HCT116 (cell line): ENCODE data around the gene RBM33. TPM values are rescaled to one million over a fixed set of nuclear protein-coding genes. Genes with fewer than 3 reads are reported as not detected.

Experiments
- ATAC-seq: fragments of 200-7000 bp; cut with Tn5 transposase; 2 replicates; pipeline ENCODE4 v1.9.1; 2020; ENCODE audit warnings: mild to moderate bottlenecking, moderate library complexity
- BruUV-seq: library from RNA; stranded (reverse); fragments of 400-500 nt; replicated peaks from 2 replicates; lab custom pipeline; 2021; lab: Mats Ljungman, UMichigan
- CTCF ChIA-PET: fragments of 300-600 bp; sonication (Branson Sonifier 250); formaldehyde crosslinking; loops from one replicate; lab custom pipeline; 2021; ENCODE audit warnings: antibody characterized with exemption; lab: Charles Lee
- POLR2A ChIA-PET: fragments of 300-600, 350-600 bp; sonication (Branson Sonifier 250); formaldehyde crosslinking; loops from one replicate; lab custom pipeline; 2021; ENCODE audit warnings: antibody characterized with exemption; lab: Charles Lee
- RAD21 ChIA-PET, 2 experiments: fragments of 300-600 bp; sonication (Branson Sonifier 250); formaldehyde crosslinking; loops; one replicate each; lab custom pipeline; 2023; ENCODE audit warnings: low total read pairs in 2 of 2; ENCODE audit not compliant: uncharacterized antibody in 2 of 2, unreplicated experiment in 2 of 2, low non-redundant PET in 1 of 2; lab: Charles Lee
- DNase-seq: peaks from one replicate; pipeline ENCODE4 v3.0.0-alpha.2; 2010; ENCODE audit warnings: low read depth, low spot score
- H2AFZ ChIP-seq: fragments of 200-600 bp; shearing (Covaris generic), sonication (generic); 2 replicates; pipeline ENCODE4 v1.6.1; 2017; ENCODE audit warnings: low read depth, mixed run types, mixed read lengths, antibody characterized with exemption, low read length; ENCODE audit not compliant: poor library complexity, severe bottlenecking
- H3K27ac ChIP-seq: 2 replicates; pipeline ENCODE4 v1.5.1; 2012; ENCODE audit warnings: low read depth, low read length
- H3K27me3 ChIP-seq: fragments of 200-600 bp; sonication (generic); 2 replicates; pipeline ENCODE4 v1.6.1; 2016; ENCODE audit warnings: mixed run types, low read length, mixed read lengths; ENCODE audit not compliant: insufficient read depth
- H3K36me3 ChIP-seq, 2 experiments: fragments of 200-500 bp in 1 of 2; fragments of 200-600 bp in 1 of 2; sonication (Bioruptor generic) in 1 of 2; sonication (generic) in 1 of 2; 2 replicates each; pipeline versions ENCODE4 v1.5.1 to v1.6.1; 2014 to 2016; ENCODE audit warnings: low read length in 2 of 2, inconsistent platforms in 1 of 2, mixed read lengths in 1 of 2, mixed run types in 1 of 2; ENCODE audit not compliant: insufficient read depth in 2 of 2, control insufficient read depth in 1 of 2
- H3K4me1 ChIP-seq, 2 experiments: fragments of 200-600 bp in 1 of 2; sonication (generic) in 1 of 2; 2 replicates each; pipeline versions ENCODE4 v1.5.1 to v1.6.1; 2012 to 2017; ENCODE audit warnings: low read length in 2 of 2, inconsistent platforms in 1 of 2, mild to moderate bottlenecking in 1 of 2, mixed read lengths in 1 of 2, mixed run types in 1 of 2, moderate library complexity in 1 of 2; ENCODE audit not compliant: insufficient read depth in 2 of 2, control insufficient read depth in 1 of 2
- H3K4me2 ChIP-seq: fragments of 200-600 bp; sonication (generic); 2 replicates; pipeline ENCODE4 v1.6.1; 2017; ENCODE audit warnings: mixed run types, low read length, mixed read lengths
- H3K4me3 ChIP-seq, 2 experiments: fragments of 200-600 bp in 1 of 2; sonication (generic) in 1 of 2; replicated peaks in 1 of 2; 2 replicates each; pipeline ENCODE4 v1.5.1; 2011 to 2016; ENCODE audit warnings: low read length in 2 of 2, control low read depth in 1 of 2, low read depth in 1 of 2, mild to moderate bottlenecking in 1 of 2, mixed read lengths in 1 of 2, mixed run types in 1 of 2
- H3K79me2 ChIP-seq: fragments of 200-600 bp; sonication (generic); 2 replicates; pipeline ENCODE4 v1.6.1; 2017; ENCODE audit warnings: mild to moderate bottlenecking, mixed run types, low read length, moderate library complexity, mixed read lengths; ENCODE audit not compliant: insufficient read depth
- H3K9ac ChIP-seq: fragments of 200-600 bp; sonication (generic); 2 replicates; pipeline ENCODE4 v1.6.1; 2016; ENCODE audit warnings: low read length, mixed read lengths
- H3K9me2 ChIP-seq: fragments of 200-600 bp; sonication (generic), shearing (Covaris generic); 2 replicates; pipeline ENCODE4 v1.6.1; 2017; ENCODE audit warnings: mixed run types, mild to moderate bottlenecking, moderate library complexity; ENCODE audit not compliant: insufficient read depth
- H3K9me3 ChIP-seq, 2 experiments: fragments of 200-500 bp in 1 of 2; fragments of 200-600 bp in 1 of 2; sonication (Bioruptor generic) in 1 of 2; sonication (generic) in 1 of 2; 2 replicates each; pipeline ENCODE4 v1.6.1; 2014 to 2017; ENCODE audit warnings: low read length in 2 of 2, mixed read lengths in 2 of 2, inconsistent platforms in 1 of 2, low read depth in 1 of 2, mild to moderate bottlenecking in 1 of 2, mixed run types in 1 of 2, moderate library complexity in 1 of 2; ENCODE audit not compliant: control insufficient read depth in 1 of 2, insufficient read depth in 1 of 2
- H4K20me1 ChIP-seq: fragments of 200-600 bp; sonication (generic), shearing (Covaris generic); 2 replicates; pipeline ENCODE4 v1.6.1; 2017; ENCODE audit warnings: mixed run types, mild to moderate bottlenecking, moderate library complexity; ENCODE audit not compliant: insufficient read depth
- CBX3 ChIP-seq: IDR thresholded peaks from 2 replicates; pipeline ENCODE4 v1.6.1; 2012; ENCODE audit warnings: low read depth
- CEBPB ChIP-seq: IDR thresholded peaks from 2 replicates; pipeline ENCODE4 v1.6.1; 2012; ENCODE audit warnings: low read depth
- EGR1 ChIP-seq: IDR thresholded peaks from 2 replicates; pipeline ENCODE4 v1.6.1; 2012; ENCODE audit warnings: low read depth
- ELF1 ChIP-seq: IDR thresholded peaks from 2 replicates; pipeline ENCODE4 v1.6.1; 2012; ENCODE audit warnings: low read depth, borderline replicate concordance
- EZH2phosphoT487 ChIP-seq: fragments of 200-600 bp; IDR thresholded peaks from 2 replicates; pipeline ENCODE4 v1.6.1; 2018; ENCODE audit warnings: antibody characterized with exemption, borderline replicate concordance
- FOSL1 ChIP-seq: IDR thresholded peaks from 2 replicates; pipeline ENCODE4 v1.6.1; 2012; ENCODE audit warnings: low read depth
- JUND ChIP-seq: IDR thresholded peaks from 2 replicates; pipeline ENCODE4 v1.6.1; 2012
- SIN3A ChIP-seq: IDR thresholded peaks from 2 replicates; pipeline ENCODE4 v1.6.1; 2012; ENCODE audit warnings: low read depth
- SRF ChIP-seq: IDR thresholded peaks from 2 replicates; pipeline ENCODE4 v1.6.1; 2012; ENCODE audit warnings: low read depth
- TCF7L2 ChIP-seq: IDR thresholded peaks from 2 replicates; pipeline ENCODE4 v1.7.0; 2011; ENCODE audit warnings: borderline replicate concordance, inconsistent platforms; ENCODE audit not compliant: insufficient read depth, insufficient read length; ENCODE audit errors: extremely low read depth
- ZNF274 ChIP-seq: fragments of 200-500 bp; sonication (Bioruptor generic); IDR thresholded peaks from 2 replicates; pipeline ENCODE4 v1.6.1; 2014; ENCODE audit warnings: mild to moderate bottlenecking, low read depth, low read length, inconsistent platforms
- intact Hi-C: fragments of 100-400 bp; cut with micrococcal nuclease; formaldehyde crosslinking; loops from 2 replicates; pipeline ENCODE4 v1.10.0; 2022
- total RNA-seq: library from RNA; stranded (reverse); gene quantifications from one replicate; pipeline ENCODE4 v1.2.1, GENCODE V29; 2021; ENCODE audit not compliant: unreplicated experiment
- TF ChIP-seq, protein P1 (sequence below): IDR thresholded peaks from 2 replicates; pipeline ENCODE4 v1.6.1; 2012; ENCODE audit warnings: low read depth

The RBM33 gene
- total RNA-seq, 1 experiment from 2014 or later: 64.3 TPM

DNA sequence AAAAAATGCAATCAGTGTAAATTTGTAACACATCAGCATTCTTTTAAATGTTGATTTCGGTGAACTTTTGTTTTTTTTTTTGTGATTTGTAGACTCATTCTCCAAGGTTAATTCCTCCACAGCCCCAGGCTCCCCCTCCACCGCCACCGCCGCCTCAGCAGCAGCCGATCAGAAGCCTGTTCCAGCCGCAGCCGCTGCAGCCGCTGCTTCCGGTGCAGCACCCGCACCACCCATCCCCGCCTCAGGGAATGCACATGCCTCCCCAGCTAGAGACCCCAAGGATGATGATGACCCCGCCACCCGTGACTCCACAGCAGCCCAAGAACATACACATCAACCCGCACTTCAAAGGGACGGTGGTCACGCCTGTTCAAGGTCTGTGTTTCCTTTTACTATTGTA is 66.6 kb downstream of the RBM33 start:
- BruUV-seq: no TSS peak
- CTCF ChIA-PET: no interaction called here

DNA sequence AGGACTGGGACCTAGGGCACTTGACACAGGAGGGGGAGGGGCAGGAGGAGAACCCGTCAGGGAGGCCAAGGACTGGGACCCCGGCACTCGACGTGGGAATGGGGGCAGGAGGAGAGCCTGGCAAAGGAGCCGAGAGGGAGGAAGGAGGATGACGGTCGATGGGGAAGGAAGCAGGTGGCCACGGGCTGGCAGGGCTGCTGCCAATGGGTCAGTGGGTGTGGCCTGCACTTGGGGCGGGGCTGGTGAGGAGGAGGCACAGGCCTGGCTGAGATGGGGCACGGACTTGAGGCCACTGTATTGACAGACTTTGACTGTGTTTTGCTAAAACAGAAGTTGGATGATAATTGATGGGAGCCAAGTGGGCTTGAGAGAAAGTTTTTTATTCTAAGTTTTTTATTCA is 68.9 kb downstream of the RBM33 start:
- intact Hi-C loops: no loop called here
- Histone ChIP-seq H3K36me3 (peaks cover 3 to 20% of the 10 kb centered on the region in 2 experiments; a peak in 2 of 4 replicates), H3K27me3 (no peaks in the 10 kb centered on the region), H3K9ac (no peak overlapping the region), H3K9me2 (no peaks in the 10 kb centered on the region), H3K27ac (no peak overlapping the region), H3K79me2 (peaks cover 55% of the 10 kb centered on the region), H4K20me1 (peaks cover 9% of the 10 kb centered on the region; the same call in 1 of the 2 replicates), H2AFZ (no peak overlapping the region), H3K4me3 (no peak overlapping the region), H3K9me3 (no peaks in the 10 kb centered on the region), H3K4me2 (no peak overlapping the region), H3K4me1 (no peaks in the 10 kb centered on the region)
- POLR2A ChIA-PET: no interaction called here
- DNase-seq (no peak), ATAC-seq (peak; percentile 67; the same call in 1 of the 2 replicates)
- CTCF ChIA-PET: no interaction called here
- TF ChIP-seq FOSL1 (no peak), SRF (no peak), CBX3 (no peak), CEBPB (no peak), TCF7L2 (no peak), ZNF274 (no peak), EGR1 (no peak), SIN3A (no peak), JUND (no peak)
- TF ChIP-seq, protein P1, sequence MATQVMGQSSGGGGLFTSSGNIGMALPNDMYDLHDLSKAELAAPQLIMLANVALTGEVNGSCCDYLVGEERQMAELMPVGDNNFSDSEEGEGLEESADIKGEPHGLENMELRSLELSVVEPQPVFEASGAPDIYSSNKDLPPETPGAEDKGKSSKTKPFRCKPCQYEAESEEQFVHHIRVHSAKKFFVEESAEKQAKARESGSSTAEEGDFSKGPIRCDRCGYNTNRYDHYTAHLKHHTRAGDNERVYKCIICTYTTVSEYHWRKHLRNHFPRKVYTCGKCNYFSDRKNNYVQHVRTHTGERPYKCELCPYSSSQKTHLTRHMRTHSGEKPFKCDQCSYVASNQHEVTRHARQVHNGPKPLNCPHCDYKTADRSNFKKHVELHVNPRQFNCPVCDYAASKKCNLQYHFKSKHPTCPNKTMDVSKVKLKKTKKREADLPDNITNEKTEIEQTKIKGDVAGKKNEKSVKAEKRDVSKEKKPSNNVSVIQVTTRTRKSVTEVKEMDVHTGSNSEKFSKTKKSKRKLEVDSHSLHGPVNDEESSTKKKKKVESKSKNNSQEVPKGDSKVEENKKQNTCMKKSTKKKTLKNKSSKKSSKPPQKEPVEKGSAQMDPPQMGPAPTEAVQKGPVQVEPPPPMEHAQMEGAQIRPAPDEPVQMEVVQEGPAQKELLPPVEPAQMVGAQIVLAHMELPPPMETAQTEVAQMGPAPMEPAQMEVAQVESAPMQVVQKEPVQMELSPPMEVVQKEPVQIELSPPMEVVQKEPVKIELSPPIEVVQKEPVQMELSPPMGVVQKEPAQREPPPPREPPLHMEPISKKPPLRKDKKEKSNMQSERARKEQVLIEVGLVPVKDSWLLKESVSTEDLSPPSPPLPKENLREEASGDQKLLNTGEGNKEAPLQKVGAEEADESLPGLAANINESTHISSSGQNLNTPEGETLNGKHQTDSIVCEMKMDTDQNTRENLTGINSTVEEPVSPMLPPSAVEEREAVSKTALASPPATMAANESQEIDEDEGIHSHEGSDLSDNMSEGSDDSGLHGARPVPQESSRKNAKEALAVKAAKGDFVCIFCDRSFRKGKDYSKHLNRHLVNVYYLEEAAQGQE: no peak
- RAD21 ChIA-PET: no interaction called here
- no TSS peak for BruUV-seq

More for the DNA sequence above, 66.6 kb downstream of the RBM33 start:
- POLR2A ChIA-PET: no interaction called here
- no peak overlapping the region for H3K4me2 ChIP-seq
- H3K4me1 ChIP-seq: no peaks in the 10 kb centered on the region
- no peaks in the 10 kb centered on the region for H3K9me2 ChIP-seq
- peaks cover 42% of the 10 kb centered on the region; the same call in 1 of the 2 replicates for H3K79me2 ChIP-seq
- no peaks in the 10 kb centered on the region for H3K9me3 ChIP-seq
- H3K27me3 ChIP-seq: no peaks in the 10 kb centered on the region
- RAD21 ChIA-PET: no interaction called here
- peaks cover 4% of the 10 kb centered on the region; the same call in 1 of the 2 replicates for H4K20me1 ChIP-seq
- no peak overlapping the region for H3K4me3 ChIP-seq
- peaks cover 8 to 27% of the 10 kb centered on the region in 2 experiments; a peak in 3 of 4 replicates for H3K36me3 ChIP-seq
- no peak for TF ChIP-seq ELF1
- no peak for TF ChIP-seq JUND
- no peak for TF ChIP-seq ZNF274
- TF ChIP-seq EZH2phosphoT487: no peak
- intact Hi-C loops: no loop called here
- no peak overlapping the region for H2AFZ ChIP-seq
- no peak for DNase-seq
- no peak overlapping the region for H3K9ac ChIP-seq
- H3K27ac ChIP-seq: no peak overlapping the region
- ATAC-seq: no peak
